ENCODE measurements around the gene GTSF1L. TPM values are rescaled to one million over a fixed set of nuclear protein-coding genes. Genes with fewer than 3 reads are reported as not detected.
"Not testable (repeated sequence)": the region's sequence is repeated elsewhere in the genome, so short reads cannot be mapped to it uniquely, and the experiment has no call there.

Gene GTSF1L
- total RNA-seq, 6 experiments from 2014 or later: not detected

- no peak overlapping the region for H3K4me3 Mint-ChIP-seq
- H3K36me3 Mint-ChIP-seq (ENCODE audit: low read depth): no peaks in the 10 kb centered on the region
- H3K27me3 Mint-ChIP-seq (ENCODE audit: insufficient read depth): peaks cover 2% of the 10 kb centered on the region; the same call in 1 of the 2 replicates
- TF ChIP-seq CTCF (IDR thresholded peaks at IDR 0.05): no peak
- peaks cover 28% of the 10 kb centered on the region for H3K4me1 Mint-ChIP-seq (ENCODE audit: low read depth)
- H3K9me3 Mint-ChIP-seq: no peaks in the 10 kb centered on the region
- DNase-seq: no peak
- H3K27ac Mint-ChIP-seq: no peak overlapping the region
Observed at GRCh38 chr20:43766917-43767316, 40.1 kb upstream of the GTSF1L start.

GRCh38 chr20:43766385-43766784 lies 39.6 kb upstream of the GTSF1L start:
- peaks cover 28% of the 10 kb centered on the region for H3K4me1 Mint-ChIP-seq (ENCODE audit: low read depth)
- no peak for DNase-seq
- H3K27me3 Mint-ChIP-seq (ENCODE audit: insufficient read depth): peaks cover 2% of the 10 kb centered on the region; the same call in 1 of the 2 replicates
- TF ChIP-seq CTCF (IDR thresholded peaks at IDR 0.05): no peak
- H3K9me3 Mint-ChIP-seq: no peaks in the 10 kb centered on the region
- H3K27ac Mint-ChIP-seq: no peak overlapping the region
- H3K36me3 Mint-ChIP-seq (ENCODE audit: low read depth): no peaks in the 10 kb centered on the region
- H3K4me3 Mint-ChIP-seq: no peak overlapping the region

GRCh38 chr20:43765916-43766315 lies 39.1 kb upstream of the GTSF1L start:
- Mint-ChIP-seq H3K36me3 (ENCODE audit: low read depth) (no peaks in the 10 kb centered on the region), H3K9me3 (no peaks in the 10 kb centered on the region), H3K4me1 (ENCODE audit: low read depth) (peaks cover 28% of the 10 kb centered on the region), H3K4me3 (no peak overlapping the region), H3K27ac (no peak overlapping the region), H3K27me3 (ENCODE audit: insufficient read depth) (peaks cover 2% of the 10 kb centered on the region; the same call in 1 of the 2 replicates)
- TF ChIP-seq CTCF (IDR thresholded peaks at IDR 0.05): no peak
- no peak for DNase-seq

GRCh38 chr20:43762911-43763310 lies 36.1 kb upstream of the GTSF1L start:
- Mint-ChIP-seq H3K27me3 (ENCODE audit: insufficient read depth) (peaks cover 4% of the 10 kb centered on the region; the same call in 1 of the 2 replicates), H3K27ac (no peak overlapping the region), H3K4me3 (no peak overlapping the region), H3K4me1 (ENCODE audit: low read depth) (peaks cover 25% of the 10 kb centered on the region), H3K36me3 (ENCODE audit: low read depth) (peaks cover 4% of the 10 kb centered on the region; the same call in 1 of the 2 replicates), H3K9me3 (no peaks in the 10 kb centered on the region)
- no peak for DNase-seq
- TF ChIP-seq CTCF (IDR thresholded peaks at IDR 0.05): no peak

GRCh38 chr20:43761386-43762340 lies 34.9 kb upstream of the GTSF1L start:
- H3K27ac Mint-ChIP-seq: no peak overlapping the region
- no peak for DNase-seq

GRCh38 chr20:43757888-43758287 lies 31.1 kb upstream of the GTSF1L start:
- not testable (repeated sequence) for H3K27ac Mint-ChIP-seq; DNase-seq; H3K4me3 Mint-ChIP-seq; H3K9me3 Mint-ChIP-seq; H3K27me3 Mint-ChIP-seq (ENCODE audit: insufficient read depth)
- Mint-ChIP-seq H3K36me3 (ENCODE audit: low read depth) (peaks cover 16% of the 10 kb centered on the region), H3K4me1 (ENCODE audit: low read depth) (peaks cover 45% of the 10 kb centered on the region)

More at GRCh38 chr20:43761386-43762340, 34.9 kb upstream of the GTSF1L start:
- Mint-ChIP-seq H3K4me1 (ENCODE audit: low read depth) (peaks cover 16% of the 10 kb centered on the region), H3K27me3 (ENCODE audit: insufficient read depth) (peaks cover 4% of the 10 kb centered on the region; the same call in 1 of the 2 replicates), H3K4me3 (no peak overlapping the region), H3K36me3 (ENCODE audit: low read depth) (peaks cover 5% of the 10 kb centered on the region; the same call in 1 of the 2 replicates), H3K9me3 (no peaks in the 10 kb centered on the region)
- no peak for TF ChIP-seq CTCF (IDR thresholded peaks at IDR 0.05)
